A673 (cell line): ENCODE results near the gene GPR85. TPM values are rescaled to one million over a fixed set of nuclear protein-coding genes. Genes with fewer than 3 reads are reported as not detected.
"Not testable (repeated sequence)": the region's sequence is repeated elsewhere in the genome, so short reads cannot be mapped to it uniquely, and the experiment has no call there.

Source experiments
- BruUV-seq: library from RNA; stranded (reverse); fragments of 400-500 nt; replicated peaks from 2 replicates; lab custom pipeline; 2021; lab: Mats Ljungman, UMichigan
- CTCF ChIA-PET: fragments of 300-600 bp; sonication (Branson Sonifier 250); formaldehyde crosslinking; loops from one replicate; lab custom pipeline; 2022; ENCODE audit warnings: antibody characterized with exemption; lab: Charles Lee
- POLR2A ChIA-PET: fragments of 300-600 bp; sonication (Branson Sonifier 250); formaldehyde crosslinking; loops from one replicate; lab custom pipeline; 2022; ENCODE audit warnings: antibody characterized with exemption; ENCODE audit not compliant: low non-redundant PET; lab: Charles Lee
- DNase-seq: peaks from one replicate; pipeline ENCODE4 v3.0.0-alpha.2; 2015; ENCODE audit warnings: low spot score
- H3K27ac ChIP-seq: fragments of 200-600 bp; sonication (generic); 2 replicates; pipeline ENCODE4 v1.5.1; 2016; ENCODE audit warnings: mixed run types, low read depth, mild to moderate bottlenecking, mixed read lengths, antibody characterized with exemption, low read length; ENCODE audit not compliant: poor library complexity, severe bottlenecking
- H3K27me3 ChIP-seq: fragments of 200-600 bp; sonication (generic); replicated peaks from 2 replicates; pipeline ENCODE4 v1.6.1; 2017; ENCODE audit warnings: mixed run types, low read depth, mild to moderate bottlenecking, mixed read lengths, antibody characterized with exemption, low read length; ENCODE audit not compliant: insufficient read depth, poor library complexity
- H3K36me3 ChIP-seq: fragments of 200-600 bp; sonication (generic); 2 replicates; pipeline ENCODE4 v1.6.1; 2016; ENCODE audit warnings: mixed run types, mild to moderate bottlenecking, mixed read lengths, antibody characterized with exemption, low read length; ENCODE audit not compliant: insufficient read depth, poor library complexity, severe bottlenecking
- H3K4me1 ChIP-seq: fragments of 200-600 bp; sonication (generic); 2 replicates; pipeline ENCODE4 v1.6.1; 2017; ENCODE audit warnings: mixed run types, mild to moderate bottlenecking, mixed read lengths, antibody characterized with exemption, low read length; ENCODE audit not compliant: insufficient read depth, poor library complexity, severe bottlenecking
- H3K4me3 ChIP-seq: fragments of 200-600 bp; sonication (generic); 2 replicates; pipeline ENCODE4 v1.5.1; 2016; ENCODE audit warnings: low read depth, mixed run types, mild to moderate bottlenecking, mixed read lengths, low read length; ENCODE audit not compliant: poor library complexity, severe bottlenecking
- H3K9me3 ChIP-seq: fragments of 200-600 bp; sonication (generic); 2 replicates; pipeline ENCODE4 v1.6.1; 2016; ENCODE audit warnings: mixed run types, low read depth, mild to moderate bottlenecking, mixed read lengths, antibody characterized with exemption, low read length; ENCODE audit not compliant: poor library complexity, severe bottlenecking
- CTCF ChIP-seq: fragments of 300-800, 200-600 bp; sonication (generic); conservative IDR thresholded peaks from 2 replicates; pipeline ENCODE4 v1.5.1; 2017; ENCODE audit warnings: low read depth, mild to moderate bottlenecking, antibody characterized with exemption, low read length, moderate library complexity, mixed read lengths
- EZH2 ChIP-seq: fragments of 200-600 bp; sonication (generic); IDR thresholded peaks from 2 replicates; pipeline ENCODE4 v1.6.1; 2017; ENCODE audit warnings: borderline replicate concordance, low read depth, mild to moderate bottlenecking, mixed read lengths, antibody characterized with exemption, low read length; ENCODE audit not compliant: poor library complexity, severe bottlenecking
- intact Hi-C: fragments of 100-400 bp; cut with micrococcal nuclease; formaldehyde crosslinking; loops from one replicate; pipeline ENCODE4 v1.10.0; 2022; ENCODE audit not compliant: unreplicated experiment
- total RNA-seq: library from RNA; stranded (reverse); gene quantifications from 2 replicates; pipeline ENCODE4 v1.2.3, GENCODE V29; 2021

GPR85 gene
- total RNA-seq, 1 experiment from 2014 or later = 0.32 TPM

- ChIA-PET POLR2A (no interaction called here), CTCF (no interaction called here)
- H3K27me3 ChIP-seq = no peaks in the 10 kb centered on the region
- intact Hi-C loops = no loop called here
- peaks cover 2% of the 10 kb centered on the region for H3K4me1 ChIP-seq
- H3K4me3 ChIP-seq = no peak overlapping the region
- H3K9me3 ChIP-seq = no peaks in the 10 kb centered on the region
- no peaks in the 10 kb centered on the region for H3K36me3 ChIP-seq
- no peak for DNase-seq
- no peak overlapping the region for H3K27ac ChIP-seq
- TF ChIP-seq EZH2 = no peak
- TF ChIP-seq CTCF = no peak
- no TSS peak for BruUV-seq
These were observed 34.0 kb upstream of the GPR85 start for GRCh38 chr7:113120647-113121046.

- no peaks in the 10 kb centered on the region for H3K27me3 ChIP-seq
- no peaks in the 10 kb centered on the region for H3K36me3 ChIP-seq
- POLR2A ChIA-PET = no interaction called here
- no peak overlapping the region for H3K27ac ChIP-seq
- CTCF ChIA-PET = no interaction called here
- peaks cover 2% of the 10 kb centered on the region for H3K4me1 ChIP-seq
- intact Hi-C loops = no loop called here
- no peak overlapping the region for H3K4me3 ChIP-seq
- no peak for DNase-seq
- H3K9me3 ChIP-seq = no peaks in the 10 kb centered on the region
- no peak for TF ChIP-seq CTCF
- TF ChIP-seq EZH2 = no peak
- no TSS peak for BruUV-seq
These were observed 32.8 kb upstream of the GPR85 start for GRCh38 chr7:113119429-113119828.

GRCh38 chr7:113118074-113118959, 31.7 kb upstream of the GPR85 start, which contains the start of gene SMIM30:
Gene SMIM30 (minus strand): TSS chr7:113118554. CDS start chr7:113117578, 976 bp downstream.
- peak; percentile 95 for DNase-seq
- intact Hi-C loops = no loop called here
- CTCF ChIA-PET = interaction anchor here (0.6 kb wide), 1 partner anchor 32 kb away, joined by 4 read pairs; the partner anchor contains the start of gene GPR85
- Histone ChIP-seq H3K4me1 (peaks cover 2% of the 10 kb centered on the region), H3K27me3 (no peaks in the 10 kb centered on the region), H3K36me3 (no peaks in the 10 kb centered on the region), H3K9me3 (no peaks in the 10 kb centered on the region), H3K4me3 (peak within 1 kb of the TSS; percentile 68), H3K27ac (peak within 1 kb of the TSS; percentile 55)
- BruUV-seq = TSS peak; percentile 86
- TF ChIP-seq EZH2 (no peak), CTCF (no peak)
- POLR2A ChIA-PET = no interaction called here

GRCh38 chr7:113117374-113117774, 30.7 kb upstream of the GPR85 start:
- CTCF ChIA-PET, H3K9me3 ChIP-seq, intact Hi-C loops, DNase-seq, H3K27me3 ChIP-seq, BruUV-seq, H3K4me1 ChIP-seq, POLR2A ChIA-PET, H3K27ac ChIP-seq, H3K36me3 ChIP-seq: not testable (repeated sequence)
- peak overlapping the region; percentile 68 for H3K4me3 ChIP-seq
